Ovary (tissue), 3 donors: ENCODE results near the gene HNRNPUL1.

Experiments used
- CTCF ChIP-seq, 3 donors: fragments of 450-650 bp in 2 of 3; fragments of 200-600 bp in 1 of 3; IDR thresholded peaks; one replicate each; pipeline versions ENCODE4 v1.5.1 to v1.8.0; 2016 to 2022; ENCODE audit warnings: antibody characterized with exemption in 3 of 3, mild to moderate bottlenecking in 1 of 3
- EP300 ChIP-seq: sonication (generic); formaldehyde crosslinking; IDR thresholded peaks from one replicate; pipeline ENCODE4 v1.6.1; 2017; ENCODE audit warnings: antibody characterized with exemption
- POLR2A ChIP-seq: fragments of 450-650 bp; IDR thresholded peaks from one replicate; pipeline ENCODE4 v1.6.1; 2017; ENCODE audit warnings: antibody characterized with exemption, mild to moderate bottlenecking, moderate library complexity
- donor health status: DM: no; HTN: no; CAD: no.

GRCh38 chr19:41332468-41332867, 68.3 kb downstream of the HNRNPUL1 start:
- no peak for TF ChIP-seq CTCF (IDR thresholded peaks at IDR 0.05)
- TF ChIP-seq POLR2A, result no peak
- TF ChIP-seq EP300, result no peak
